ENCODE measurements around the gene FREY1.

FREY1 gene

GRCh38 chr11:45895553-45896259, 11.4 kb downstream of the FREY1 start:
- no peak for DNase-seq (ENCODE audit: low read depth in 2 of 2, low spot score in 1 of 2)

GRCh38 chr11:45894555-45895247, 12.4 kb downstream of the FREY1 start:
- no peak for DNase-seq (ENCODE audit: low read depth in 2 of 2, low spot score in 1 of 2)

GRCh38 chr11:45892856-45893255, 14.2 kb downstream of the FREY1 start:
- DNase-seq (ENCODE audit: low read depth in 2 of 2, low spot score in 1 of 2), result no peak

GRCh38 chr11:45890886-45891550, 16.1 kb downstream of the FREY1 start:
- DNase-seq (ENCODE audit: low read depth in 2 of 2, low spot score in 1 of 2), result no peak

- no peak for DNase-seq (ENCODE audit: low read depth in 2 of 2, low spot score in 1 of 2)
These were observed 17.1 kb downstream of the FREY1 start for GRCh38 chr11:45889966-45890365.

- DNase-seq (ENCODE audit: low read depth in 2 of 2, low spot score in 1 of 2), result no peak
These were observed 17.5 kb downstream of the FREY1 start for GRCh38 chr11:45889555-45889954.

GRCh38 chr11:45887587-45887986, 19.5 kb downstream of the FREY1 start:
- no peak for DNase-seq (ENCODE audit: low read depth in 2 of 2, low spot score in 1 of 2)

- DNase-seq (ENCODE audit: low read depth in 2 of 2, low spot score in 1 of 2), result no peak
These were observed 20.1 kb downstream of the FREY1 start for GRCh38 chr11:45886816-45887520.

GRCh38 chr11:45885921-45886721, 20.9 kb downstream of the FREY1 start:
- no peak for DNase-seq (ENCODE audit: low read depth in 2 of 2, low spot score in 1 of 2)

GRCh38 chr11:45885274-45885920, 21.7 kb downstream of the FREY1 start, which contains the start of gene MAPK8IP1:
Gene MAPK8IP1, plus strand, starts transcription at chr11:45885651. Its CDS starts 170 bp downstream, at chr11:45885821.
- no peak for DNase-seq (ENCODE audit: low read depth in 2 of 2, low spot score in 1 of 2)

- DNase-seq (ENCODE audit: low read depth in 2 of 2, low spot score in 1 of 2), result no peak
These were observed 22.4 kb downstream of the FREY1 start for GRCh38 chr11:45884596-45885185.

GRCh38 chr11:45881708-45882368, 25.2 kb downstream of the FREY1 start:
- DNase-seq (ENCODE audit: low read depth in 2 of 2, low spot score in 1 of 2), result no peak

- DNase-seq (ENCODE audit: low read depth in 2 of 2, low spot score in 1 of 2), result no peak
These were observed 26.1 kb downstream of the FREY1 start for GRCh38 chr11:45880772-45881570.

GRCh38 chr11:45879803-45880686, 27.0 kb downstream of the FREY1 start:
- DNase-seq (ENCODE audit: low read depth in 2 of 2, low spot score in 1 of 2), result no peak

- DNase-seq (ENCODE audit: low read depth in 2 of 2, low spot score in 1 of 2), result no peak
These were observed 29.2 kb downstream of the FREY1 start for GRCh38 chr11:45877845-45878244.

- DNase-seq (ENCODE audit: low read depth in 2 of 2, low spot score in 1 of 2), result no peak
These were observed 29.9 kb downstream of the FREY1 start for GRCh38 chr11:45877221-45877620.

GRCh38 chr11:45876401-45876800, 30.7 kb downstream of the FREY1 start:
- DNase-seq (ENCODE audit: low read depth in 2 of 2, low spot score in 1 of 2), result no peak

Data from stimulated activated CD8-positive, alpha-beta memory T cell treated with anti-CD3 and anti-CD28 coated beads, Interleukin-4, amount 100 ng/mL, for 4 hours (primary cell).